ENCODE measurements around the gene MIP.
"Not testable (repeated sequence)": the region's sequence is repeated elsewhere in the genome, so short reads cannot be mapped to it uniquely, and the experiment has no call there.

MIP gene

GRCh38 chr12:56448860-56449621 lies 5.4 kb downstream of the MIP start, which contains the start of gene TIMELESS:
TIMELESS (minus strand) TSS chr12:56449426; CDS start chr12:56434170, 15,256 bp downstream.
- DNase-seq (ENCODE audit: low spot score in 2 of 2) (peak; percentile 86 to 90), ATAC-seq (ENCODE audit: low read depth) (peak; percentile 98)
- Mint-ChIP-seq H3K9me3 (no peaks in the 10 kb centered on the region), H3K27ac (peak within 1 kb of the TSS; percentile 92), H3K27me3 (no peaks in the 10 kb centered on the region), H3K4me1 (peaks cover 19% of the 10 kb centered on the region), H3K36me3 (peaks cover 5% of the 10 kb centered on the region), H3K4me3 (peak within 1 kb of the TSS; percentile 94)

- H3K9me3 Mint-ChIP-seq; ATAC-seq (ENCODE audit: low read depth); H3K27me3 Mint-ChIP-seq; DNase-seq (ENCODE audit: low spot score in 2 of 2); H3K4me3 Mint-ChIP-seq; H3K27ac Mint-ChIP-seq: not testable (repeated sequence)
- Mint-ChIP-seq H3K4me1 (peaks cover 17% of the 10 kb centered on the region), H3K36me3 (peaks cover 10% of the 10 kb centered on the region)
Observed at GRCh38 chr12:56443208-56443607, 11.2 kb downstream of the MIP start.

- Mint-ChIP-seq H3K4me3 (no peak overlapping the region), H3K4me1 (peaks cover 4% of the 10 kb centered on the region), H3K27me3 (no peaks in the 10 kb centered on the region), H3K36me3 (peaks cover 2% of the 10 kb centered on the region), H3K9me3 (no peaks in the 10 kb centered on the region), H3K27ac (no peak overlapping the region)
- DNase-seq (ENCODE audit: low spot score in 2 of 2) (no peak), ATAC-seq (ENCODE audit: low read depth) (no peak)
Observed at GRCh38 chr12:56437430-56438176, 16.9 kb downstream of the MIP start.

- Mint-ChIP-seq H3K4me3 (no peak overlapping the region), H3K9me3 (no peaks in the 10 kb centered on the region), H3K36me3 (peaks cover 8% of the 10 kb centered on the region), H3K4me1 (peaks cover 4% of the 10 kb centered on the region), H3K27ac (no peak overlapping the region), H3K27me3 (no peaks in the 10 kb centered on the region)
- DNase-seq (ENCODE audit: low spot score in 2 of 2) (no peak), ATAC-seq (ENCODE audit: low read depth) (no peak)
Observed at GRCh38 chr12:56434828-56435227, 19.6 kb downstream of the MIP start.

GRCh38 chr12:56431850-56432249 lies 22.6 kb downstream of the MIP start:
- ATAC-seq (ENCODE audit: low read depth): no peak
- Mint-ChIP-seq H3K36me3 (peaks cover 18% of the 10 kb centered on the region), H3K9me3 (no peaks in the 10 kb centered on the region), H3K4me3 (no peak overlapping the region), H3K27me3 (no peaks in the 10 kb centered on the region), H3K4me1 (no peaks in the 10 kb centered on the region), H3K27ac (no peak overlapping the region)
- no peak for DNase-seq (ENCODE audit: low spot score in 2 of 2)

GRCh38 chr12:56431288-56431687 lies 23.2 kb downstream of the MIP start:
- Mint-ChIP-seq H3K4me1 (no peaks in the 10 kb centered on the region), H3K4me3 (no peak overlapping the region), H3K9me3 (no peaks in the 10 kb centered on the region), H3K27ac (no peak overlapping the region), H3K36me3 (peaks cover 18% of the 10 kb centered on the region), H3K27me3 (no peaks in the 10 kb centered on the region)
- no peak for DNase-seq (ENCODE audit: low spot score in 2 of 2)
- no peak for ATAC-seq (ENCODE audit: low read depth)

GRCh38 chr12:56425940-56426438 lies 28.5 kb downstream of the MIP start:
- DNase-seq (ENCODE audit: low spot score in 2 of 2) (no peak), ATAC-seq (ENCODE audit: low read depth) (no peak)
- Mint-ChIP-seq H3K36me3 (peaks cover 35% of the 10 kb centered on the region), H3K27ac (no peak overlapping the region), H3K4me1 (no peaks in the 10 kb centered on the region), H3K9me3 (no peaks in the 10 kb centered on the region), H3K4me3 (no peak overlapping the region), H3K27me3 (no peaks in the 10 kb centered on the region)

- Mint-ChIP-seq H3K4me3 (no peak overlapping the region), H3K27me3 (no peaks in the 10 kb centered on the region), H3K9me3 (no peaks in the 10 kb centered on the region), H3K27ac (peak overlapping the region; percentile 7), H3K36me3 (peaks cover 40% of the 10 kb centered on the region), H3K4me1 (no peaks in the 10 kb centered on the region)
- DNase-seq (ENCODE audit: low spot score in 2 of 2) (no peak), ATAC-seq (ENCODE audit: low read depth) (no peak)
Observed at GRCh38 chr12:56425193-56425592, 29.3 kb downstream of the MIP start.

- DNase-seq (ENCODE audit: low spot score in 2 of 2) (no peak), ATAC-seq (ENCODE audit: low read depth) (no peak)
- Mint-ChIP-seq H3K36me3 (peaks cover 41% of the 10 kb centered on the region), H3K4me1 (no peaks in the 10 kb centered on the region), H3K27me3 (no peaks in the 10 kb centered on the region), H3K9me3 (no peaks in the 10 kb centered on the region), H3K27ac (no peak overlapping the region), H3K4me3 (no peak overlapping the region)
Observed at GRCh38 chr12:56420411-56420810, 34.0 kb downstream of the MIP start.

- ATAC-seq (ENCODE audit: low read depth) (no peak), DNase-seq (ENCODE audit: low spot score in 2 of 2) (no peak)
- Mint-ChIP-seq H3K9me3 (no peaks in the 10 kb centered on the region), H3K4me3 (no peak overlapping the region), H3K36me3 (peaks cover 26% of the 10 kb centered on the region), H3K4me1 (no peaks in the 10 kb centered on the region), H3K27me3 (no peaks in the 10 kb centered on the region), H3K27ac (no peak overlapping the region)
Observed at GRCh38 chr12:56417739-56418138, 36.7 kb downstream of the MIP start.

- DNase-seq (ENCODE audit: low spot score in 2 of 2) (no peak), ATAC-seq (ENCODE audit: low read depth) (no peak)
- no peak overlapping the region for H3K4me3 Mint-ChIP-seq
- H3K9me3 Mint-ChIP-seq: no peaks in the 10 kb centered on the region
- no peak overlapping the region for H3K27ac Mint-ChIP-seq
- H3K27me3 Mint-ChIP-seq: no peaks in the 10 kb centered on the region
- peaks cover 11% of the 10 kb centered on the region for H3K36me3 Mint-ChIP-seq
- no peaks in the 10 kb centered on the region for H3K4me1 Mint-ChIP-seq
Observed at GRCh38 chr12:56414401-56414800, 40.1 kb downstream of the MIP start.

- H3K4me3 Mint-ChIP-seq: no peak overlapping the region
- no peaks in the 10 kb centered on the region for H3K27me3 Mint-ChIP-seq
- DNase-seq (ENCODE audit: low spot score in 2 of 2) (no peak), ATAC-seq (ENCODE audit: low read depth) (no peak)
- no peak overlapping the region for H3K27ac Mint-ChIP-seq
- peaks cover 7% of the 10 kb centered on the region for H3K36me3 Mint-ChIP-seq
- no peaks in the 10 kb centered on the region for H3K4me1 Mint-ChIP-seq
- H3K9me3 Mint-ChIP-seq: no peaks in the 10 kb centered on the region
Observed at GRCh38 chr12:56413392-56413791, 41.1 kb downstream of the MIP start.

- no peak overlapping the region for H3K27ac Mint-ChIP-seq
- no peaks in the 10 kb centered on the region for H3K4me1 Mint-ChIP-seq
- no peaks in the 10 kb centered on the region for H3K27me3 Mint-ChIP-seq
- no peak for ATAC-seq (ENCODE audit: low read depth)
- no peak for DNase-seq (ENCODE audit: low spot score in 2 of 2)
- H3K4me3 Mint-ChIP-seq: no peak overlapping the region
- peaks cover 1% of the 10 kb centered on the region for H3K36me3 Mint-ChIP-seq
- no peaks in the 10 kb centered on the region for H3K9me3 Mint-ChIP-seq
Observed at GRCh38 chr12:56411781-56412639, 42.4 kb downstream of the MIP start.

- no peaks in the 10 kb centered on the region for H3K9me3 Mint-ChIP-seq
- DNase-seq (ENCODE audit: low spot score in 2 of 2) (no peak), ATAC-seq (ENCODE audit: low read depth) (no peak)
- no peaks in the 10 kb centered on the region for H3K4me1 Mint-ChIP-seq
- H3K4me3 Mint-ChIP-seq: no peak overlapping the region
- H3K27me3 Mint-ChIP-seq: no peaks in the 10 kb centered on the region
- no peaks in the 10 kb centered on the region for H3K36me3 Mint-ChIP-seq
- H3K27ac Mint-ChIP-seq: no peak overlapping the region
Observed at GRCh38 chr12:56410768-56411167, 43.7 kb downstream of the MIP start.

Measured in memory B cell (primary cell).